GF-D8 (cell line): ENCODE results near the gene CCDC57.

Experiments
- DNase-seq: peaks from one replicate; lab custom pipeline; 2025; lab: John Stamatoyannopoulos, UW

CCDC57 gene

GRCh38 chr17:82121660-82122629 lies 90.7 kb downstream of the CCDC57 start:
- DNase-seq: no peak

DNA sequence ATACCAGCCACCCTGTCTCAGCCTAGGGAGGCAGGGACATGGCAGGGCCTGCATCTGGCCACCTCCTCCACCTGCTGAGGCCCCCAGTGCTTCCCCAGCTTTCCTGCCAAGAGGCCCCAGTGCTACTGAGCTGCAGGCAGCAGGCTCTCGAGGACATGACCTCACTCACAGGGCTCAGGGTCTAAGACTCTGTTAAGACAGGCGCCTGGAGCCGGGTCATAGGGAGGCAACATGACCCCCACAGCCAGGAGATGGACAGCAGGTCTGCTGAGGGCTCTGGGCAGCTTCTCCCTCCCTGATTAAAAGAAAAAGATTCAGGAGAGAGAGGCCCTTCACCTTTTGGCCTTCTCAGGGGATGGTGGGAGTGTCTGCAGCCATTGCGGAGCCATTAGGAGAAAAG lies 91.4 kb downstream of the CCDC57 start:
- DNase-seq: no peak

DNA sequence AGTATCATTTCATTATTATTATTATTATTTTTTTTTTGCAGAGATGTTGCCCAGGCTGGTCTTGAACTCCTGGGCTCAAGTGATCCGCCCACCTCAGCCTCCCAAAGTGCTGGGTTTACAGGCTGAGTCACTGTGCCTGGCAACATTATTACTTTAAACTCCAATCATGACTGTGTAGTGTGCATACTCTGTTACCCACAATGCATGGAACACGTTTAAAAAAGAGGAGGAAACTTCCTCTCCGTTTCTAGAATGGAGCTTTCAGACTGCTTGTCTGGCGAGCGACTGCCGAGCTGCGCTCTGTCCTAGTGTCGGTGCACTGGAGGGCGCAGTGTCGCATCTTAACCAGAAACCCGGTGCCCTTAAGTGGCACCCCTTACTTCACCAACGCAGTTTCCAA lies 92.5 kb downstream of the CCDC57 start:
- DNase-seq: no peak

GRCh38 chr17:82118815-82119380 lies 93.7 kb downstream of the CCDC57 start:
- DNase-seq: no peak

- DNase-seq: no peak
Observed at GRCh38 chr17:82118168-82118814, 94.4 kb downstream of the CCDC57 start.

DNA sequence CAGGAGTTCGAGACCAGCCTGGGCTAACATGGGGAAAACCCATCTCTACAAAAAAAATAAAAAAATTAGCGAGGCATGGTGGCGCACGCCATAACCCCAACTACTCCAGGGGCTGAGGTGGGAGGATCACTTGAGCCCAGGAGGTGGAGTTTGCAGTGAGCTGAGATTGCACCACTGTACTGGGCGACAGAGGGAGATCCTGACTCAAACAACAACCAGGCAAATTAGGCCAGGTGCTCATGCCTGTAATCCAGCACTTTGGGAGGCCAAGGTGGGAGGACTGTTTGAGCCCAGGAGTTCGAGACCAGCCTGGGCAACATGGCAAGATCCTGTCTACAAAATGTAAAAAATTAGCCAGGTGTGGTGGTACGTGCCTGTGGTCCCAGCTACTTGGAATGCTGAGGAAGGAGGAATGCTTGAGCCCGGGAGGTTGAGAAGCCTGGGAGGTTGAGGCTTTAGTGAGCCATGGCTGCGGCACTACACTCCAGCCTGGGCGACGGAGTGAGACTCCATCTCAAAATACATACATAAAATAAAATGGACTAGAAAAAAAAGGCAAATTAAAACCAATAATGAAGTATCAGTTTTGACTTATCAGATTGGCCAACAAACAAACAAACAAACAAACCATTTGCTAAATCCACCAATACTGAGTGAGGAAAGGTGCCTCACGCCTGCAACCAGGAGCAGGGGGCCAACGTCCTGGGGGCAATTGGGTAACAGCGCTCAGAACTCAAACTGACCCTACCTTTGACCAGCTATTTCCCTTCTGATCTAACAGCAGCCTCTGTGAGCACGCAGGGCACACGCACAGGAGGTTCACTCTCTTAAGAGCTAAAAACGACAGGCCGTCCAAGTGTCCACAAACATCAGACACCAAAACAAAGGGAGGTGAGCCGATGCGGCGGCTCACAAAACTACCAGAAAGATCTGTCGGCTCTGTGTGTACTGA lies 95.2 kb downstream of the CCDC57 start:
- DNase-seq: no peak

DNA sequence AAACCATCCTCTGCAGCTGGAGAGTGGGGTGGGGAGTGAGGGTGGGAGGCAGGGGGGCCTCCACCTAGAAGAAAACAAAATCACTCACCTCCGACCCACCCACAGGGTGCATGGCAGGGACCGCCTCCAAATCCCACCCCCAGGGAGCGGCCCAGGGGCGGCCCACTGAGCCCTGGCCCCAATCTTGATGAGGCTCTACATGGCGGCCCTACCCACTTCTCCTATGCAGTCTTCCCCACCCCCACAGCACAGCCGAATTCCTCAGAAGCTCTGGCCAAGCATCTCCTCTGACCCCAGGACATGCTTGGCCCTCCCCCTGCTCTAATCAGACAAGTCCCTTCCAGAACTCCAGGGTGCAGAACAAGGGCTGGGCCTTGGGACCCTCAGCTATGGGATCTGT lies 96.4 kb downstream of the CCDC57 start:
- DNase-seq: no peak

DNA sequence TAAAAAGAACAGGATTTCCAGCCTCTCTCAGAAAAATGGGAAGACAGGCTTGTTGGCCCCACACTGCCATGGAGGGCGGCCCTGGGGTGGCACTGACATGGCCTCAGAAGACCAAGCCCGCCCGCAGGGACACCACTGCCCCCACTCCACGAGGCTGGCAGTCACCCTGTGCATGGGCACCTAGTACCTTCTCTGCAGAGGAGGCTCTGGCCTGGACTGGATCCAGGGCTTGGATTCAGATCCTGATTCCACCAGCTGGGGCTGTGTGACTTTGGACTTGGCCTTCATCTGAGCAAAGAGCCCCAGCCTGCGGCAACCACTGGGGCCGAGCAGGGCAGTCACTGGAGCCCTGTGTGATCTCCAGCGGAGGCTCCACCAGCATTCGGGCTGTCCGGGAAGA lies 97.8 kb downstream of the CCDC57 start:
- DNase-seq: no peak

- DNase-seq: no peak
Observed at GRCh38 chr17:82114447-82114846, 98.2 kb downstream of the CCDC57 start.

DNA sequence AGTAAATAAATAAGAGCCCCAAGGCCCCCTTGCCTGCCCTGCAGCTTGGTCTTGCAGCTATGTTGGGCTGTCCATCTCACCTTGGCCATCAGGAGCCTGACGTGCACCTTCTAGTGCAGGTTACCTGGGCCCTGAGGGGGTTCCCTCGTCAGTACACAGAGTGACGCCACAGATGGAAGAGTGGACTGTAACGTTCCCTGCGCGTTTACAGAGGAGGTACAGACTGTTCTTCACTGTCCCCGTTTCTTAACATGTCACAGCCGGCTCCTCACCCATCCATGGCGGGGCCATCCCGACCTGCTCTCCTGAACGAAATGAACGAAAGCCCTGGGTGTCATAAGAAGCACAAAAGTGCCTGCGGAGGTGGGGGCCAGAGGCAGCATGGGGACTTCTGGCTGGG lies 98.7 kb downstream of the CCDC57 start:
- no peak for DNase-seq

GRCh38 chr17:82113422-82113821 lies 99.2 kb downstream of the CCDC57 start:
- DNase-seq: no peak

DNA sequence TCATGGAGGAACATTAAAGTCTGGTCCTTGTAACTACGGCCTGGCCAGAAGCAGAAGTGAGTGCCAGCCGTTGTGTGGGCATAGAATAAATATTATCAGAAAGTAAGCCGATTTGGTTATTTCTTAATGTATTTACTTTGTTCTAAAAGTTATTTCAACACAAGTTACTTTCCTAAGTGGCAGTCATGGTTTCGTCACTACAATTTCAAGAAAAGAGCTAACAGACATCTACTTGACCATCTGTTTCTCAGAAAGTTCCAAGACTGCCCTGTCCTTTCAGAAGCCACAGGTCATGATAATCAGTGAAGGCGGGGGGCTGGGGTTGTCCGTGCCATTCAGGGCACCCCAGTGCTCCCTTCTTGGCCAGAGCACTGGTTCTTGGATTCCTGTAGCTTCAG lies 99.7 kb downstream of the CCDC57 start:
- no peak for DNase-seq

DNA sequence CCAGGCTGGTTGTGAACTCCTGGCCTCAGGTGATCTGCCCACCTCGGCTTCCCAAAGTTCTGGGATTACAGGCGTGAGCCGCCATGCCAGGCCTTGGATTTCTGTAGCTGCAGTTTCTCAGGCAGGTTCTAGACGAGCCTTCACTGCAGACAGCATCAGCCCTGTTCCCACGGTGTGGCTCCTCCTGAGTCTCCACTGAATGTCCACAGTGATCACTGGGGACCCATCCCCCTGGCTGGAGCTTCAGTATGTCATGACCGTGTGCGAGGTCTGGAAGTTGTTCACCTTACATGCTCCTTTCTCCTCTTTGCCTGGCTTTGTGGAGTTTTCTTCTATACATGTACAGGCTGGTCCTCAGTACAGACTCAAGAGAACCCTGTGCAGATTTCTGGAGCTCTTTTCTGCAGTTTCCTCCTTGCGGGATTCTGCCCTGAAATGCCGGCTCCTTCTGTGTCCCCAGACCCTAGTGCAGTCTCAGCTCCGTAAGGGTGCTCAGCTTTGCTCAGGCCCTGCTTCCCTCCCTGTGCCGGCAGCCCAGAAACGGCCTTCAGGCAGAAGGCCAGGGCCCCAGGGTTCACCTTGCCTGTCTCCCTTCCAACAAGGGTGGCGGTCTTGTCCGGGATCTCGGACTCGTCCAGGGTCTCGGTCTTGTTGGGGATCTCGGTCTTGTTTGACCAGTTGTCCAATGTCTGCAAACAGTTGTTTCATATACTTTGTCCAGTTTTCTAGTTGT lies 100.3 kb downstream of the CCDC57 start:
- no peak for DNase-seq

DNA sequence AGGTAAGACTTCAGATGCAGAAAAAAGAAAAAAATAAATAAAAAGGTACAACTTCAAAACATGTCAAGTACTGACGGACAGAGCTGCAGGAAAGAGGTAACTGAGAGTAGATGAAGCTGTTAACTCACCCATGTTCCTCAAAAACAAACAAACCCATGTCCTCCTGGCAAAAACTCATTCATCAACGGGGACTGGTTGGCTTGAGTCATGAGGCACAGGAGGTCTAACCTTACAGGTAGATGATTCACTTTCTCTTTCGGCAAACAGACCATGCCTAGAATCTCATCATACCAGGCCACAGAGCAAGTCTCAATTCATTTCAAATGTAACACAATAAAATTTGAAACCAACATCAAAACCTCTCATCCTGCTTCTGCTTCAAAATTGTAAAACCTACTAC lies 102.3 kb downstream of the CCDC57 start:
- DNase-seq: no peak

GRCh38 chr17:82108961-82109475 lies 103.6 kb downstream of the CCDC57 start:
- no peak for DNase-seq

GRCh38 chr17:82108496-82108945 lies 104.1 kb downstream of the CCDC57 start:
- no peak for DNase-seq

DNA sequence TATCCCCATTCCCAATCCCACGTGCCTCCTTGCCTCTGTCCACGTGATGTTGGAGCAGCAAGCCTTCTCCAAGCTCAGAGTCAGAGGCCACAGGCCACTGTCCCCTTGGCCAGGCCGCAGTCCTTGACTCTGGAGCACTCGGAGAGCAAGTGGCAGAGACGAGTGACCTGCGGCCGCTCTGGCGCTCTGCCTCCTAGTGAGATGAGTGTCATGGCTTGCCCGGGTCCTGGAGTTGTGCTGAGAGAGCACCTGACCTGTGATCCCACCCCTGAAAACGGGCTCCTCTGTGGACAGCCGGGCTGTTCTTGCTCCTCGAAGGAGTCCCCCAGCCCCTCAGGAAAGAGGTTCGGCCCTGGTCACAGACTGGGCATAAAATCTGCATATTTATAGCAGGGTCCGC lies 104.6 kb downstream of the CCDC57 start:
- DNase-seq: no peak

DNA sequence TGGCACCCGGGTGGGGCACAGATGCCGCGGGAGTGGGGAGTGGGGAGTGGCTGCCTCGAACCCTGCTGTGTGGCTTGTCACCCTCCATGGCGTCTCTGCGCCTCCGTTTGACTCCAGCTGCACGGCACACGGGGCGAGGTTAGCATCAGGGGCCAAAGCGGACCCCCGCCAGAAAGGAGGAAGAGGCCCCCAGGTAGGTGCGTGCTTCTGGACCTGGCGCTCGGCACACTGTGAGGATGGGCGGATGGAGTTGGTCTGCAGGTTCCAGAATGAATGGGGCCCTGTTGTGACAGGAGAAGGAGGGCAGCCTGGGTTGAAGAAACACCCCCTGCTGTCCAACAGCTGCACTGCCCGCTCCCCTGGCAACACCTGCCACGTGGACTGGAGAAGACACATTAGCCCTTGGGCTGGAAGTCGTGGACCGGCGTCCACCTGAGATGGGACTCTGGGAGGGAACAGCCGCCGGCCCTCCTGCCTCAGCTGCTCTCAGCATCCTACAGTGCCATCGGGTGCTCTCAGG lies 105.2 kb downstream of the CCDC57 start:
- DNase-seq: no peak

- no peak for DNase-seq
Observed at GRCh38 chr17:82106688-82107305, 105.8 kb downstream of the CCDC57 start.
